GM12878 (cell line): ENCODE measurements around the gene SLC35A5. TPM values are rescaled to one million over a fixed set of nuclear protein-coding genes. Genes with fewer than 3 reads are reported as not detected.

Experiments used
- EED ChIP-seq: sonication (generic); IDR thresholded peaks from 2 replicates; pipeline ENCODE4 v1.6.1; 2016; ENCODE audit warnings: antibody characterized with exemption, low read depth
- FOXM1 ChIP-seq: IDR thresholded peaks from 2 replicates; pipeline ENCODE4 v1.6.1; 2012; ENCODE audit warnings: low read depth, mild to moderate bottlenecking, inconsistent platforms, low read length, moderate library complexity
- JUNB ChIP-seq: IDR thresholded peaks from 2 replicates; pipeline ENCODE4 v1.6.1; 2016; ENCODE audit warnings: antibody characterized with exemption, mild to moderate bottlenecking
- KAT2A ChIP-seq: conservative IDR thresholded peaks from 2 replicates; pipeline ENCODE4 v1.6.1; 2011; ENCODE audit warnings: low read depth, low read length; ENCODE audit not compliant: control insufficient read depth
- MEF2B ChIP-seq: fragments of 450-650 bp; IDR thresholded peaks from 2 replicates; pipeline ENCODE4 v1.6.1; 2018; ENCODE audit warnings: mild to moderate bottlenecking, moderate library complexity; ENCODE audit not compliant: partially characterized antibody, poor library complexity, severe bottlenecking
- NRF1 ChIP-seq: conservative IDR thresholded peaks from 2 replicates; pipeline ENCODE4 v1.6.1; 2011; ENCODE audit warnings: mild to moderate bottlenecking, low read depth, low read length, improper control_type of control experiment
- PAX8 ChIP-seq: fragments of 450-650 bp; IDR thresholded peaks from 2 replicates; pipeline ENCODE4 v1.6.1; 2017; ENCODE audit warnings: mild to moderate bottlenecking, moderate library complexity
- RUNX3 ChIP-seq: IDR thresholded peaks from 2 replicates; pipeline ENCODE4 v1.6.1; 2012; ENCODE audit warnings: low read length, inconsistent platforms
- SPI1 ChIP-seq: IDR thresholded peaks from 2 replicates; pipeline ENCODE4 v1.6.1; 2011; ENCODE audit warnings: low read depth, mild to moderate bottlenecking, low read length, moderate library complexity, borderline replicate concordance; ENCODE audit not compliant: insufficient read depth
- SUPT20H ChIP-seq: IDR thresholded peaks from 2 replicates; pipeline ENCODE4 v1.6.1; 2011; ENCODE audit warnings: low read depth, mild to moderate bottlenecking, low read length, moderate library complexity, borderline replicate concordance; ENCODE audit not compliant: control insufficient read depth
- SUZ12 ChIP-seq: fragments of 200-600 bp; sonication (generic); IDR thresholded peaks from one replicate; pipeline ENCODE4 v1.6.1; 2018; ENCODE audit warnings: antibody characterized with exemption, mild to moderate bottlenecking; ENCODE audit not compliant: unreplicated experiment
- TBL1XR1 ChIP-seq: IDR thresholded peaks from 2 replicates; pipeline ENCODE4 v1.6.1; 2012; ENCODE audit warnings: low read depth, low read length, improper control_type of control experiment
- TCF7 ChIP-seq: IDR thresholded peaks from 2 replicates; pipeline ENCODE4 v1.6.1; 2014; ENCODE audit warnings: antibody characterized with exemption, borderline replicate concordance
- ZNF207 ChIP-seq: fragments of 450-650 bp; IDR thresholded peaks from 2 replicates; pipeline ENCODE4 v1.6.1; 2014; ENCODE audit warnings: antibody characterized with exemption, mild to moderate bottlenecking, borderline replicate concordance
- ZNF274 ChIP-seq: IDR thresholded peaks from one replicate; pipeline ENCODE4 v1.8.0; 2011; ENCODE audit not compliant: insufficient read length, insufficient read depth
- polyA plus RNA-seq, 11 experiments: library from polyadenylated mRNA; depleted of rRNA in 4 of 11; unstranded in 6 of 11; stranded (reverse) in 5 of 11; fragments of >200 nt; fragmentation: Nextera tagmentation in 4 of 11; fragmentation: Illumina TruSeq in 1 of 11; extraction: Ambion mirVana in 4 of 11; extraction: Trizol in 1 of 11; gene quantifications; 1 replicate in 1 of 11; 2 replicates in 10 of 11; pipeline versions ENCODE4 v1.2.1 to v1.2.3, GENCODE V29; 2011 to 2016; ENCODE audit warnings: inconsistent platforms in 2 of 11, missing spikeins in 2 of 11, low read depth in 1 of 11
- total RNA-seq, 4 experiments: library from RNA; depleted of rRNA in 3 of 4; stranded (reverse); fragments of >200 nt in 3 of 4; fragmentation: Illumina TruSeq in 1 of 4; extraction: Trizol in 1 of 4; gene quantifications; 2 replicates each; pipeline versions ENCODE4 v1.2.1 to v1.2.3, GENCODE V29; 2013 to 2021
- TF ChIP-seq, protein P1 (sequence below): fragments of 450-650 bp; IDR thresholded peaks from 2 replicates; pipeline ENCODE4 v1.6.1; 2017; ENCODE audit warnings: mild to moderate bottlenecking
- TF ChIP-seq, protein P2 (sequence below): IDR thresholded peaks from 2 replicates; pipeline ENCODE4 v1.6.1; 2012; ENCODE audit warnings: low read length, inconsistent platforms
- TF ChIP-seq, protein P3 (sequence below): fragments of 450-650 bp; IDR thresholded peaks from 2 replicates; pipeline ENCODE4 v1.6.1; 2014; ENCODE audit warnings: mild to moderate bottlenecking
- TF ChIP-seq, protein P4 (sequence below): fragments of 450-650 bp; IDR thresholded peaks from 2 replicates; pipeline ENCODE4 v1.6.1; 2017; ENCODE audit warnings: antibody characterized with exemption, mild to moderate bottlenecking, moderate library complexity

The SLC35A5 gene
- total and polyA plus RNA-seq, 10 of the 15 experiments (the other 5 are each of a cell fraction or from before 2014, with no cell fraction given) = 10.9 to 38.1 (median 16.0) TPM

- TF ChIP-seq, protein P1, sequence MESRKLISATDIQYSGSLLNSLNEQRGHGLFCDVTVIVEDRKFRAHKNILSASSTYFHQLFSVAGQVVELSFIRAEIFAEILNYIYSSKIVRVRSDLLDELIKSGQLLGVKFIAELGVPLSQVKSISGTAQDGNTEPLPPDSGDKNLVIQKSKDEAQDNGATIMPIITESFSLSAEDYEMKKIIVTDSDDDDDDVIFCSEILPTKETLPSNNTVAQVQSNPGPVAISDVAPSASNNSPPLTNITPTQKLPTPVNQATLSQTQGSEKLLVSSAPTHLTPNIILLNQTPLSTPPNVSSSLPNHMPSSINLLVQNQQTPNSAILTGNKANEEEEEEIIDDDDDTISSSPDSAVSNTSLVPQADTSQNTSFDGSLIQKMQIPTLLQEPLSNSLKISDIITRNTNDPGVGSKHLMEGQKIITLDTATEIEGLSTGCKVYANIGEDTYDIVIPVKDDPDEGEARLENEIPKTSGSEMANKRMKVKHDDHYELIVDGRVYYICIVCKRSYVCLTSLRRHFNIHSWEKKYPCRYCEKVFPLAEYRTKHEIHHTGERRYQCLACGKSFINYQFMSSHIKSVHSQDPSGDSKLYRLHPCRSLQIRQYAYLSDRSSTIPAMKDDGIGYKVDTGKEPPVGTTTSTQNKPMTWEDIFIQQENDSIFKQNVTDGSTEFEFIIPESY = no peak
- TF ChIP-seq TBL1XR1 = no peak
- peak; percentile 56; the same call in 1 of the 2 replicates for TF ChIP-seq FOXM1
- no peak for TF ChIP-seq NRF1
- peak; percentile 35; the same call in 1 of the 2 replicates for TF ChIP-seq TCF7
- peak; percentile 78 for TF ChIP-seq MEF2B
- TF ChIP-seq ZNF207 = no peak
- TF ChIP-seq RUNX3 = peak; percentile 34; the same call in 1 of the 2 replicates
- TF ChIP-seq KAT2A = no peak
- TF ChIP-seq, protein P2, sequence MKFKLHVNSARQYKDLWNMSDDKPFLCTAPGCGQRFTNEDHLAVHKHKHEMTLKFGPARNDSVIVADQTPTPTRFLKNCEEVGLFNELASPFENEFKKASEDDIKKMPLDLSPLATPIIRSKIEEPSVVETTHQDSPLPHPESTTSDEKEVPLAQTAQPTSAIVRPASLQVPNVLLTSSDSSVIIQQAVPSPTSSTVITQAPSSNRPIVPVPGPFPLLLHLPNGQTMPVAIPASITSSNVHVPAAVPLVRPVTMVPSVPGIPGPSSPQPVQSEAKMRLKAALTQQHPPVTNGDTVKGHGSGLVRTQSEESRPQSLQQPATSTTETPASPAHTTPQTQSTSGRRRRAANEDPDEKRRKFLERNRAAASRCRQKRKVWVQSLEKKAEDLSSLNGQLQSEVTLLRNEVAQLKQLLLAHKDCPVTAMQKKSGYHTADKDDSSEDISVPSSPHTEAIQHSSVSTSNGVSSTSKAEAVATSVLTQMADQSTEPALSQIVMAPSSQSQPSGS = peak; percentile 71
- peak; percentile 93 for TF ChIP-seq JUNB
- TF ChIP-seq, protein P3, sequence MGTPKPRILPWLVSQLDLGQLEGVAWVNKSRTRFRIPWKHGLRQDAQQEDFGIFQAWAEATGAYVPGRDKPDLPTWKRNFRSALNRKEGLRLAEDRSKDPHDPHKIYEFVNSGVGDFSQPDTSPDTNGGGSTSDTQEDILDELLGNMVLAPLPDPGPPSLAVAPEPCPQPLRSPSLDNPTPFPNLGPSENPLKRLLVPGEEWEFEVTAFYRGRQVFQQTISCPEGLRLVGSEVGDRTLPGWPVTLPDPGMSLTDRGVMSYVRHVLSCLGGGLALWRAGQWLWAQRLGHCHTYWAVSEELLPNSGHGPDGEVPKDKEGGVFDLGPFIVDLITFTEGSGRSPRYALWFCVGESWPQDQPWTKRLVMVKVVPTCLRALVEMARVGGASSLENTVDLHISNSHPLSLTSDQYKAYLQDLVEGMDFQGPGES = no peak
- TF ChIP-seq EED = no peak
- no peak for TF ChIP-seq SUZ12
- no peak for TF ChIP-seq PAX8
- TF ChIP-seq SUPT20H = no peak
- TF ChIP-seq ZNF274 = no peak
- TF ChIP-seq, protein P4, sequence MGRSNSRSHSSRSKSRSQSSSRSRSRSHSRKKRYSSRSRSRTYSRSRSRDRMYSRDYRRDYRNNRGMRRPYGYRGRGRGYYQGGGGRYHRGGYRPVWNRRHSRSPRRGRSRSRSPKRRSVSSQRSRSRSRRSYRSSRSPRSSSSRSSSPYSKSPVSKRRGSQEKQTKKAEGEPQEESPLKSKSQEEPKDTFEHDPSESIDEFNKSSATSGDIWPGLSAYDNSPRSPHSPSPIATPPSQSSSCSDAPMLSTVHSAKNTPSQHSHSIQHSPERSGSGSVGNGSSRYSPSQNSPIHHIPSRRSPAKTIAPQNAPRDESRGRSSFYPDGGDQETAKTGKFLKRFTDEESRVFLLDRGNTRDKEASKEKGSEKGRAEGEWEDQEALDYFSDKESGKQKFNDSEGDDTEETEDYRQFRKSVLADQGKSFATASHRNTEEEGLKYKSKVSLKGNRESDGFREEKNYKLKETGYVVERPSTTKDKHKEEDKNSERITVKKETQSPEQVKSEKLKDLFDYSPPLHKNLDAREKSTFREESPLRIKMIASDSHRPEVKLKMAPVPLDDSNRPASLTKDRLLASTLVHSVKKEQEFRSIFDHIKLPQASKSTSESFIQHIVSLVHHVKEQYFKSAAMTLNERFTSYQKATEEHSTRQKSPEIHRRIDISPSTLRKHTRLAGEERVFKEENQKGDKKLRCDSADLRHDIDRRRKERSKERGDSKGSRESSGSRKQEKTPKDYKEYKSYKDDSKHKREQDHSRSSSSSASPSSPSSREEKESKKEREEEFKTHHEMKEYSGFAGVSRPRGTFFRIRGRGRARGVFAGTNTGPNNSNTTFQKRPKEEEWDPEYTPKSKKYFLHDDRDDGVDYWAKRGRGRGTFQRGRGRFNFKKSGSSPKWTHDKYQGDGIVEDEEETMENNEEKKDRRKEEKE = no peak
- TF ChIP-seq SPI1 = peak; percentile 58
Observed at GRCh38 chr3:112602217-112602838, 40.5 kb downstream of the SLC35A5 start (continued).
